ENCODE results near the gene CHRNA4.

CHRNA4 gene

GRCh38 chr20:63347081-63347741, 13.9 kb downstream of the CHRNA4 start:
- WGBS, 2 donors (ENCODE audit: extremely low coverage in 2 of 2, insufficient read length in 2 of 2, insufficient replicate concordance in 1 of 2), result no CpG with 5 or more reads among the region's 33 CpGs
- H3K79me1 ChIP-seq (ENCODE audit: low read depth, low read length), result peaks cover 11% of the 10 kb centered on the region
- peak overlapping the region; percentile 4 for H3K9ac ChIP-seq (ENCODE audit: low read depth, low read length, poor library complexity)

GRCh38 chr20:63346131-63347080, 14.7 kb downstream of the CHRNA4 start:
- peak overlapping the region; percentile 53 for H4K91ac ChIP-seq (ENCODE audit: low read depth, low read length, poor library complexity)
- no peak for DNase-seq (ENCODE audit: low spot score)

More at GRCh38 chr20:63347081-63347741, 13.9 kb downstream of the CHRNA4 start:
- Histone ChIP-seq H2AFZ (ENCODE audit: low read length) (peak overlapping the region; percentile 63), H3K27ac (replicated peaks; ENCODE audit: low read length) (no peak overlapping the region), H3K18ac (ENCODE audit: low read length) (peak overlapping the region; percentile 85), H2AK5ac (ENCODE audit: low read depth, low read length) (peak overlapping the region; percentile 81), H3K9me3 (replicated peaks in 1 of 2; ENCODE audit: control insufficient read depth in 2 of 2, insufficient read depth in 1 of 2, low read depth in 1 of 2, low read length in 2 of 2) (peaks cover 2 to 6% of the 10 kb centered on the region in 2 donors), H3K36me3 (replicated peaks in 1 of 2; ENCODE audit: control insufficient read depth in 2 of 2, insufficient read depth in 2 of 2, low read length in 2 of 2) (no peaks in the 10 kb centered on the region), H3K27me3 (ENCODE audit: control insufficient read depth in 3 of 3, insufficient read depth in 3 of 3, low read depth in 1 of 3, low read length in 3 of 3) (peaks cover 0 to 11% (median 0%) of the 10 kb centered on the region in 3 experiments), H3K14ac (ENCODE audit: low read length) (no peak overlapping the region), H2BK12ac (ENCODE audit: low read length) (peak overlapping the region; percentile 41), H4K91ac (ENCODE audit: low read depth, low read length, poor library complexity) (peak overlapping the region; percentile 53), H2BK15ac (ENCODE audit: low read length) (peak overlapping the region; percentile 96), H3K4ac (ENCODE audit: low read length) (peak overlapping the region; percentile 37), H2BK5ac (ENCODE audit: low read length) (peak overlapping the region; percentile 75), H3K4me2 (ENCODE audit: insufficient read depth, low read length, poor library complexity, severe bottlenecking) (no peak overlapping the region), H3K4me3 (ENCODE audit: low read length in 2 of 2) (peak overlapping the region in 1 of 2 donors; percentile 59), H2BK120ac (ENCODE audit: low read depth, low read length) (no peak overlapping the region), H3K4me1 (ENCODE audit: control insufficient read depth in 2 of 2, insufficient read depth in 1 of 2, low read depth in 1 of 2, low read length in 2 of 2) (peaks cover 5 to 23% of the 10 kb centered on the region in 2 donors), H4K8ac (ENCODE audit: low read depth, low read length) (peak overlapping the region; percentile 43), H3K23ac (ENCODE audit: low read depth, low read length, poor library complexity) (peak overlapping the region; percentile 91)
- no peak for DNase-seq (ENCODE audit: low spot score)

GRCh38 chr20:63345328-63346100, 15.6 kb downstream of the CHRNA4 start:
- Histone ChIP-seq H3K18ac (ENCODE audit: low read length) (peak overlapping the region; percentile 38), H4K91ac (ENCODE audit: low read depth, low read length, poor library complexity) (no peak overlapping the region), H2AFZ (ENCODE audit: low read length) (no peak overlapping the region), H3K14ac (ENCODE audit: low read length) (no peak overlapping the region), H2BK15ac (ENCODE audit: low read length) (no peak overlapping the region), H3K4ac (ENCODE audit: low read length) (no peak overlapping the region), H3K36me3 (replicated peaks in 1 of 2; ENCODE audit: control insufficient read depth in 2 of 2, insufficient read depth in 2 of 2, low read length in 2 of 2) (no peaks in the 10 kb centered on the region), H3K27me3 (ENCODE audit: control insufficient read depth in 3 of 3, insufficient read depth in 3 of 3, low read depth in 1 of 3, low read length in 3 of 3) (peaks cover 0 to 16% (median 0%) of the 10 kb centered on the region in 3 experiments), H3K4me2 (ENCODE audit: insufficient read depth, low read length, poor library complexity, severe bottlenecking) (no peak overlapping the region), H2BK12ac (ENCODE audit: low read length) (no peak overlapping the region), H2AK5ac (ENCODE audit: low read depth, low read length) (peak overlapping the region; percentile 40), H4K8ac (ENCODE audit: low read depth, low read length) (no peak overlapping the region), H3K79me1 (ENCODE audit: low read depth, low read length) (peaks cover 8% of the 10 kb centered on the region), H3K4me3 (ENCODE audit: low read length in 2 of 2) (no peak overlapping the region), H3K4me1 (ENCODE audit: control insufficient read depth in 2 of 2, insufficient read depth in 1 of 2, low read depth in 1 of 2, low read length in 2 of 2) (peaks cover 2 to 18% of the 10 kb centered on the region in 2 donors), H3K9ac (ENCODE audit: low read depth, low read length, poor library complexity) (no peak overlapping the region), H2BK120ac (ENCODE audit: low read depth, low read length) (no peak overlapping the region), H3K9me3 (replicated peaks in 1 of 2; ENCODE audit: control insufficient read depth in 2 of 2, insufficient read depth in 1 of 2, low read depth in 1 of 2, low read length in 2 of 2) (peaks cover 0 to 8% of the 10 kb centered on the region in 2 donors), H3K27ac (replicated peaks; ENCODE audit: low read length) (no peak overlapping the region), H3K23ac (ENCODE audit: low read depth, low read length, poor library complexity) (peak overlapping the region; percentile 4), H2BK5ac (ENCODE audit: low read length) (no peak overlapping the region)
- no peak for DNase-seq (ENCODE audit: low spot score)
- no CpG with 5 or more reads among the region's 27 CpGs for WGBS, 2 donors (ENCODE audit: extremely low coverage in 2 of 2, insufficient read length in 2 of 2, insufficient replicate concordance in 1 of 2)

More at GRCh38 chr20:63346131-63347080, 14.7 kb downstream of the CHRNA4 start:
- Histone ChIP-seq H2AFZ (ENCODE audit: low read length) (no peak overlapping the region), H2BK15ac (ENCODE audit: low read length) (peak overlapping the region; percentile 96), H3K27me3 (ENCODE audit: control insufficient read depth in 3 of 3, insufficient read depth in 3 of 3, low read depth in 1 of 3, low read length in 3 of 3) (peaks cover 0 to 16% (median 0%) of the 10 kb centered on the region in 3 experiments), H3K27ac (replicated peaks; ENCODE audit: low read length) (no peak overlapping the region), H3K4me3 (ENCODE audit: low read length in 2 of 2) (peak overlapping the region in 1 of 2 donors; percentile 59), H4K8ac (ENCODE audit: low read depth, low read length) (peak overlapping the region; percentile 43), H2BK120ac (ENCODE audit: low read depth, low read length) (no peak overlapping the region), H3K14ac (ENCODE audit: low read length) (peak overlapping the region; percentile 21), H3K79me1 (ENCODE audit: low read depth, low read length) (peaks cover 8% of the 10 kb centered on the region), H3K4me2 (ENCODE audit: insufficient read depth, low read length, poor library complexity, severe bottlenecking) (no peak overlapping the region), H3K9ac (ENCODE audit: low read depth, low read length, poor library complexity) (no peak overlapping the region), H3K23ac (ENCODE audit: low read depth, low read length, poor library complexity) (peak overlapping the region; percentile 91), H3K4ac (ENCODE audit: low read length) (peak overlapping the region; percentile 37), H3K18ac (ENCODE audit: low read length) (peak overlapping the region; percentile 85), H2BK5ac (ENCODE audit: low read length) (peak overlapping the region; percentile 75), H3K4me1 (ENCODE audit: control insufficient read depth in 2 of 2, insufficient read depth in 1 of 2, low read depth in 1 of 2, low read length in 2 of 2) (peaks cover 2 to 18% of the 10 kb centered on the region in 2 donors), H3K36me3 (replicated peaks in 1 of 2; ENCODE audit: control insufficient read depth in 2 of 2, insufficient read depth in 2 of 2, low read length in 2 of 2) (no peaks in the 10 kb centered on the region), H2AK5ac (ENCODE audit: low read depth, low read length) (peak overlapping the region; percentile 81), H3K9me3 (replicated peaks in 1 of 2; ENCODE audit: control insufficient read depth in 2 of 2, insufficient read depth in 1 of 2, low read depth in 1 of 2, low read length in 2 of 2) (peaks cover 2 to 10% of the 10 kb centered on the region in 2 donors), H2BK12ac (ENCODE audit: low read length) (peak overlapping the region; percentile 22)
- no CpG with 5 or more reads among the region's 50 CpGs for WGBS, 2 donors (ENCODE audit: extremely low coverage in 2 of 2, insufficient read length in 2 of 2, insufficient replicate concordance in 1 of 2)
